Measurements from ENCODE around the gene CEP192. TPM values are rescaled to one million over a fixed set of nuclear protein-coding genes. Genes with fewer than 3 reads are reported as not detected.

Gene CEP192
- total and polyA plus RNA-seq, 10 of the 15 experiments (the other 5 are each of a cell fraction or from before 2014, with no cell fraction given) = 15.4 to 58.2 (median 29.6) TPM

DNA sequence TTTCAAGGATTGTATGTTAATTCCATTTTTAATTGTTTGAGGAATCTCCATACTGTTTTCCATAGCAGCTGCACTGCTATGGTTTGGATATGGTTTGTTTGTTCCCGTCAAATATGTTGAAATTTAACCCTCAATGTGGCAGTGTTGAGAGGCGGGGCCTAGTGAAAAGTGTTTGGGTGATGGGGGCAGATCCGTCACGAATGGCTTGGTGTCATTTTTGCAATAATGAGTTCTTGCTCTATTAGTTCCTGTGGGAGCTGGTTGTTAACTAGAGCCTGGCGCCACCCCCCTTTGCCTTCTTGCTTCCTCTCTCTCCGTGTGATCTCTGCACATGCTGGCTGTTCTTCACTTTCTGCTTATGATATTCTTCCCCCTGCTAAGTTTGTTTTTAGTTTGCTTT is 156.0 kb downstream of the CEP192 start (continued):
- TF ChIP-seq CBX3 (IDR thresholded peaks at IDR 0.05; ENCODE audit: borderline replicate concordance, low read depth) (no peak), CHD2 (IDR thresholded peaks at IDR 0.05; ENCODE audit: borderline replicate concordance, low read depth, low read length) (no peak), NFYB (IDR thresholded peaks at IDR 0.05; ENCODE audit: insufficient read depth, low read depth, low read length) (no peak), CUX1 (IDR thresholded peaks at IDR 0.05; ENCODE audit: insufficient replicate concordance, low read depth, low read length) (no peak), POLR2AphosphoS2 (IDR thresholded peaks at IDR 0.05; ENCODE audit: low read depth, low read length) (no peak), RELB (IDR thresholded peaks at IDR 0.05; ENCODE audit: low read depth) (peak; percentile 41; the same call in 1 of the 2 replicates), SMAD5 (IDR thresholded peaks at IDR 0.05; ENCODE audit: low read depth) (no peak), RCOR1 (conservative IDR thresholded peaks at IDR 0.05; ENCODE audit: low read depth, low read length) (no peak), RAD51 (IDR thresholded peaks at IDR 0.05) (no peak), ZNF274 (IDR thresholded peaks at IDR 0.05; ENCODE audit: insufficient read depth, insufficient read length) (no peak), MAX (IDR thresholded peaks at IDR 0.05; ENCODE audit: low read depth, low read length) (no peak), RB1 (IDR thresholded peaks at IDR 0.05; ENCODE audit: borderline replicate concordance) (no peak), ZNF24 (IDR thresholded peaks at IDR 0.05) (no peak), ZNF384 (IDR thresholded peaks at IDR 0.05; ENCODE audit: borderline replicate concordance, low read depth, low read length) (no peak), HDAC6 (IDR thresholded peaks at IDR 0.05; ENCODE audit: unreplicated experiment) (no peak), POLR2AphosphoS5 (IDR thresholded peaks at IDR 0.05; ENCODE audit: low read length) (no peak), HCFC1 (IDR thresholded peaks at IDR 0.05; ENCODE audit: low read length) (no peak)
- TF ChIP-seq, protein P1, sequence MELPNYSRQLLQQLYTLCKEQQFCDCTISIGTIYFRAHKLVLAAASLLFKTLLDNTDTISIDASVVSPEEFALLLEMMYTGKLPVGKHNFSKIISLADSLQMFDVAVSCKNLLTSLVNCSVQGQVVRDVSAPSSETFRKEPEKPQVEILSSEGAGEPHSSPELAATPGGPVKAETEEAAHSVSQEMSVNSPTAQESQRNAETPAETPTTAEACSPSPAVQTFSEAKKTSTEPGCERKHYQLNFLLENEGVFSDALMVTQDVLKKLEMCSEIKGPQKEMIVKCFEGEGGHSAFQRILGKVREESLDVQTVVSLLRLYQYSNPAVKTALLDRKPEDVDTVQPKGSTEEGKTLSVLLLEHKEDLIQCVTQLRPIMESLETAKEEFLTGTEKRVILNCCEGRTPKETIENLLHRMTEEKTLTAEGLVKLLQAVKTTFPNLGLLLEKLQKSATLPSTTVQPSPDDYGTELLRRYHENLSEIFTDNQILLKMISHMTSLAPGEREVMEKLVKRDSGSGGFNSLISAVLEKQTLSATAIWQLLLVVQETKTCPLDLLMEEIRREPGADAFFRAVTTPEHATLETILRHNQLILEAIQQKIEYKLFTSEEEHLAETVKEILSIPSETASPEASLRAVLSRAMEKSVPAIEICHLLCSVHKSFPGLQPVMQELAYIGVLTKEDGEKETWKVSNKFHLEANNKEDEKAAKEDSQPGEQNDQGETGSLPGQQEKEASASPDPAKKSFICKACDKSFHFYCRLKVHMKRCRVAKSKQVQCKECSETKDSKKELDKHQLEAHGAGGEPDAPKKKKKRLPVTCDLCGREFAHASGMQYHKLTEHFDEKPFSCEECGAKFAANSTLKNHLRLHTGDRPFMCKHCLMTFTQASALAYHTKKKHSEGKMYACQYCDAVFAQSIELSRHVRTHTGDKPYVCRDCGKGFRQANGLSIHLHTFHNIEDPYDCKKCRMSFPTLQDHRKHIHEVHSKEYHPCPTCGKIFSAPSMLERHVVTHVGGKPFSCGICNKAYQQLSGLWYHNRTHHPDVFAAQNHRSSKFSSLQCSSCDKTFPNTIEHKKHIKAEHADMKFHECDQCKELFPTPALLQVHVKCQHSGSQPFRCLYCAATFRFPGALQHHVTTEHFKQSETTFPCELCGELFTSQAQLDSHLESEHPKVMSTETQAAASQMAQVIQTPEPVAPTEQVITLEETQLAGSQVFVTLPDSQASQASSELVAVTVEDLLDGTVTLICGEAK (IDR thresholded peaks at IDR 0.05; ENCODE audit: borderline replicate concordance) = no peak
- TF ChIP-seq, protein P2, sequence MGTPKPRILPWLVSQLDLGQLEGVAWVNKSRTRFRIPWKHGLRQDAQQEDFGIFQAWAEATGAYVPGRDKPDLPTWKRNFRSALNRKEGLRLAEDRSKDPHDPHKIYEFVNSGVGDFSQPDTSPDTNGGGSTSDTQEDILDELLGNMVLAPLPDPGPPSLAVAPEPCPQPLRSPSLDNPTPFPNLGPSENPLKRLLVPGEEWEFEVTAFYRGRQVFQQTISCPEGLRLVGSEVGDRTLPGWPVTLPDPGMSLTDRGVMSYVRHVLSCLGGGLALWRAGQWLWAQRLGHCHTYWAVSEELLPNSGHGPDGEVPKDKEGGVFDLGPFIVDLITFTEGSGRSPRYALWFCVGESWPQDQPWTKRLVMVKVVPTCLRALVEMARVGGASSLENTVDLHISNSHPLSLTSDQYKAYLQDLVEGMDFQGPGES (IDR thresholded peaks at IDR 0.05) = no peak
